K562 (cell line): Measurements from ENCODE around the gene YOD1. TPM values are rescaled to one million over a fixed set of nuclear protein-coding genes. Genes with fewer than 3 reads are reported as not detected.

Experiments used
- E4F1 ChIP-seq: fragments of 250-450 bp; sonication (Bioruptor Pico); IDR thresholded peaks from 2 replicates; pipeline ENCODE4 v1.5.0; 2021; ENCODE audit warnings: mild to moderate bottlenecking, borderline replicate concordance
- ETV6 ChIP-seq, 3 experiments: fragments of 150-350 bp in 1 of 3; sonication (generic) in 1 of 3; formaldehyde crosslinking in 1 of 3; IDR thresholded peaks; 2 replicates each; pipeline versions ENCODE4 v1.6.1 to v1.8.0; 2014 to 2022; ENCODE audit warnings: borderline replicate concordance in 2 of 3, low read depth in 2 of 3, antibody characterized with exemption in 1 of 3, low read length in 1 of 3, mild to moderate bottlenecking in 1 of 3, missing genetic modification reagents in 1 of 3
- EZH2 ChIP-seq: IDR thresholded peaks from 2 replicates; pipeline ENCODE4 v1.6.1; 2012; ENCODE audit warnings: low read depth, mild to moderate bottlenecking, inconsistent platforms, low read length, borderline replicate concordance
- HNRNPH1 ChIP-seq: fragments of 200-400 bp; formaldehyde crosslinking; optimal IDR thresholded peaks from 2 replicates; pipeline ENCODE3; 2017; ENCODE audit warnings: low read depth, mild to moderate bottlenecking, low read length, moderate library complexity
- KAT7 ChIP-seq: sonication (generic); formaldehyde crosslinking; IDR thresholded peaks from 2 replicates; pipeline ENCODE4 v1.8.0; 2022; ENCODE audit warnings: missing genetic modification reagents, mild to moderate bottlenecking, borderline replicate concordance
- KDM4B ChIP-seq, 2 experiments: fragments of 450-650 bp in 1 of 2; sonication (generic) in 1 of 2; IDR thresholded peaks; 2 replicates each; pipeline ENCODE4 v1.6.1; 2016 to 2017; ENCODE audit warnings: borderline replicate concordance in 2 of 2, antibody characterized with exemption in 1 of 2, low read depth in 1 of 2, mild to moderate bottlenecking in 1 of 2
- MBD2 ChIP-seq: sonication (generic); IDR thresholded peaks from 2 replicates; pipeline ENCODE4 v1.6.1; 2016; ENCODE audit warnings: low read depth, borderline replicate concordance
- NRF1 ChIP-seq, 2 experiments: fragments of 450-650 bp; IDR thresholded peaks in 1 of 2; conservative IDR thresholded peaks in 1 of 2; 2 replicates each; pipeline ENCODE4 v1.6.1; 2014; ENCODE audit warnings: mild to moderate bottlenecking in 2 of 2
- PURB ChIP-seq: sonication (generic); formaldehyde crosslinking; IDR thresholded peaks from 2 replicates; pipeline ENCODE4 v1.9.0; 2021; ENCODE audit warnings: low read depth, mild to moderate bottlenecking, missing genetic modification reagents
- RAD51 ChIP-seq: fragments of 450-650 bp; IDR thresholded peaks from 2 replicates; pipeline ENCODE4 v1.7.1; 2016; ENCODE audit warnings: low read depth, mild to moderate bottlenecking, borderline replicate concordance
- USF1 ChIP-seq: sonication (generic); formaldehyde crosslinking; IDR thresholded peaks from 2 replicates; pipeline ENCODE4 v1.9.0; 2022; ENCODE audit warnings: mild to moderate bottlenecking, missing genetic modification reagents
- ZBED1 ChIP-seq: IDR thresholded peaks from 2 replicates; pipeline ENCODE4 v1.6.1; 2014
- ZBTB40 ChIP-seq, 2 experiments: fragments of 450-650 bp in 1 of 2; sonication (generic) in 1 of 2; formaldehyde crosslinking in 1 of 2; IDR thresholded peaks; 2 replicates each; pipeline versions ENCODE4 v1.7.1 to v1.9.0; 2016 to 2022; ENCODE audit warnings: inconsistent platforms in 1 of 2, mild to moderate bottlenecking in 1 of 2, missing genetic modification reagents in 1 of 2
- ZNF354B ChIP-seq: fragments of 250-450 bp; sonication (Bioruptor Pico); IDR thresholded peaks from 2 replicates; pipeline ENCODE4 v1.4.0; 2020
- ZNF41 ChIP-seq: fragments of 250-450 bp; sonication (Bioruptor Pico); conservative IDR thresholded peaks from 2 replicates; pipeline ENCODE4 v1.4.0; 2020; ENCODE audit warnings: mild to moderate bottlenecking
- polyA plus RNA-seq, 8 experiments: library from polyadenylated mRNA; depleted of rRNA in 4 of 8; stranded (reverse) in 5 of 8; unstranded in 3 of 8; fragments of >200 nt; fragmentation: Nextera tagmentation in 2 of 8; fragmentation: Illumina TruSeq in 1 of 8; extraction: Ambion mirVana in 2 of 8; extraction: Trizol in 1 of 8; gene quantifications; 2 replicates each; pipeline versions ENCODE4 v1.2.1 to v1.2.3, GENCODE V29; 2011 to 2014; ENCODE audit warnings: inconsistent platforms in 1 of 8, missing spikeins in 1 of 8
- total RNA-seq, 7 experiments: library from RNA; depleted of rRNA in 6 of 7; stranded (reverse); fragments of >200 nt in 6 of 7; fragmentation: Illumina TruSeq in 2 of 7; extraction: Trizol in 2 of 7; gene quantifications; 2 replicates each; pipeline versions ENCODE4 v1.2.1 to v1.2.3, GENCODE V29; 2011 to 2021; ENCODE audit warnings: low replicate concordance in 1 of 7

The YOD1 gene
- total and polyA plus RNA-seq, 9 of the 15 experiments (the other 6 are each of a cell fraction or from before 2014, with no cell fraction given): 18.2 to 78.1 (median 46.9) TPM

GRCh38 chr1:207032528-207033017 is 18.4 kb downstream of the YOD1 start, which contains the start of gene C1orf116 (continued):
- TF ChIP-seq ZBTB40 (IDR thresholded peaks at IDR 0.05) (peak; percentile 79), ZBTB40 (CRISPR knock-in tag; IDR thresholded peaks at IDR 0.05) (no peak), HNRNPH1 (no peak), E4F1 (no peak), KAT7 (CRISPR knock-in tag) (no peak), USF1 (no peak), ZNF41 (CRISPR knock-in tag) (no peak), ZNF354B (CRISPR knock-in tag) (no peak), NRF1 (conservative IDR thresholded peaks at IDR 0.05 in 1 of 2, IDR thresholded peaks at IDR 0.05 in 1 of 2) (peak; percentile 41 to 50; a peak in 3 of 4 replicates), RAD51 (no peak), ZBED1 (no peak), ETV6 (IDR thresholded peaks at IDR 0.05; ENCODE audit: borderline replicate concordance in 1 of 2, low read depth in 2 of 2, low read length in 1 of 2) (no peak), ETV6 (CRISPR knock-in tag; IDR thresholded peaks at IDR 0.05; ENCODE audit: borderline replicate concordance) (no peak), PURB (CRISPR knock-in tag) (no peak), EZH2 (no peak), KDM4B (IDR thresholded peaks at IDR 0.05; ENCODE audit: borderline replicate concordance in 2 of 2, low read depth in 1 of 2) (no peak), MBD2 (0 out of 2 replicates have a peak, but pooled peaks have one; percentile 30)
